Measurements from ENCODE around the gene LGMN. TPM values are rescaled to one million over a fixed set of nuclear protein-coding genes. Genes with fewer than 3 reads are reported as not detected.

Gene LGMN
- total RNA-seq, 2 experiments from 2014 or later: 22.1 to 27.7 TPM

DNA sequence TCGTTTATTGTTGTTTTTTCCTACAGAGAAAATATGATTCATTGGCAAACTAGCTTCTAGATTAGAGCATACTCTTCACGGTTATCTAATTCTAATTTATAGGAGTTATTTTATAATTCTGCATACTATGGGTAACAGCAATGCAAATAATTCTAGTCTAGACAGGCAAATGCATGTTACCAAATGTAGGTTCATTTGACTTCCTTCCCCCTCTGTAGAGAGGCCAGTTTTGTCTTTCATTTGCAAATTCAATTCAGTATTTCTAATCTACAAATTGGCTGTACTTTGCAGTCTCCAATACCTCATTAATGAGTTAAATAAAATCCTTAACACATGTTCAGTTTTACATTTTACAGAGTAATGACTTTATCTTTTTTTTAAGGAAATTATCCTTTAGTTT, 4.2 kb downstream of the LGMN start:
- BruUV-seq (replicated peaks): no TSS peak
- H3K27ac ChIP-seq (ENCODE audit: low read depth, low read length, poor library complexity, severe bottlenecking): no peak overlapping the region
- no peaks in the 10 kb centered on the region for H4K20me1 ChIP-seq (ENCODE audit: insufficient read depth, low read length)
- H3K79me2 ChIP-seq (ENCODE audit: insufficient read depth, low read depth, low read length): peaks cover 17% of the 10 kb centered on the region; the same call in 1 of the 2 replicates
- no peak for DNase-seq (ENCODE audit: low spot score)
- ChIA-PET CTCF (ENCODE audit: unreplicated experiment) (no interaction called here), POLR2A (interaction anchor here (0.6 kb wide), 1 partner anchor 1924 kb away, joined by 3 read pairs; no protein-coding TSS in a partner anchor)
- intact Hi-C loops (cut with micrococcal nuclease; ENCODE audit: unreplicated experiment): no loop called here
- H3K4me3 ChIP-seq (ENCODE audit: low read depth, low read length, poor library complexity, severe bottlenecking): no peak overlapping the region
- H3K4me1 ChIP-seq (ENCODE audit: insufficient read depth, low read length, poor library complexity, severe bottlenecking): peaks cover 16% of the 10 kb centered on the region
- H3K9me3 ChIP-seq (ENCODE audit: low read length): no peaks in the 10 kb centered on the region
- H3K9me2 ChIP-seq (ENCODE audit: insufficient read depth, low read length): no peaks in the 10 kb centered on the region
- H3K36me3 ChIP-seq (ENCODE audit: insufficient read depth, low read length): 0 out of 2 replicates have a peak, but pooled peaks cover 6% of the 10 kb centered on the region
- TF ChIP-seq, protein P1, sequence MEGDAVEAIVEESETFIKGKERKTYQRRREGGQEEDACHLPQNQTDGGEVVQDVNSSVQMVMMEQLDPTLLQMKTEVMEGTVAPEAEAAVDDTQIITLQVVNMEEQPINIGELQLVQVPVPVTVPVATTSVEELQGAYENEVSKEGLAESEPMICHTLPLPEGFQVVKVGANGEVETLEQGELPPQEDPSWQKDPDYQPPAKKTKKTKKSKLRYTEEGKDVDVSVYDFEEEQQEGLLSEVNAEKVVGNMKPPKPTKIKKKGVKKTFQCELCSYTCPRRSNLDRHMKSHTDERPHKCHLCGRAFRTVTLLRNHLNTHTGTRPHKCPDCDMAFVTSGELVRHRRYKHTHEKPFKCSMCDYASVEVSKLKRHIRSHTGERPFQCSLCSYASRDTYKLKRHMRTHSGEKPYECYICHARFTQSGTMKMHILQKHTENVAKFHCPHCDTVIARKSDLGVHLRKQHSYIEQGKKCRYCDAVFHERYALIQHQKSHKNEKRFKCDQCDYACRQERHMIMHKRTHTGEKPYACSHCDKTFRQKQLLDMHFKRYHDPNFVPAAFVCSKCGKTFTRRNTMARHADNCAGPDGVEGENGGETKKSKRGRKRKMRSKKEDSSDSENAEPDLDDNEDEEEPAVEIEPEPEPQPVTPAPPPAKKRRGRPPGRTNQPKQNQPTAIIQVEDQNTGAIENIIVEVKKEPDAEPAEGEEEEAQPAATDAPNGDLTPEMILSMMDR (conservative IDR thresholded peaks at IDR 0.05; ENCODE audit: low read length): no peak
- no peak overlapping the region for H2AFZ ChIP-seq (ENCODE audit: low read length)
- peak overlapping the region; percentile 34 for H3K4me2 ChIP-seq (ENCODE audit: low read length)

DNA sequence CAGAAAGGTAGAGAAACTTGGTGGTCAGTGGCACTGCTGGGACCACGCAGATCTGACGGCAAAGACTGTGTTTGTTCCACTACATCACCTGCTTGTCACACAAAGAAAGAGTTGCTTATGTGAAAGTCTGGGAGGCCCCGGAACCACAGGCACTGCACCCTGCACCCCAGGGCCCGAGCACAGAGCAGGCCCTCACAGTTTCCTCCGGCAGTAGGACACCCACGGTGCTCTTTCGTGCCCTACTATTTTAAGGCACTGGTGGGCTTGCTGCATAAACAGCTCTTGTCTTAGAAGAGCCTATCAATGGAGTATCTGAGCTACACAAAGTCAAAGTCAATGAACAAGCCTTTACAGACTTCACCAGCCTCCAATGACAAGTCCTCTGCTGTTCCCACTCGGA, 8.0 kb downstream of the LGMN start:
- Histone ChIP-seq H4K20me1 (ENCODE audit: insufficient read depth, low read length) (no peaks in the 10 kb centered on the region), H3K36me3 (ENCODE audit: insufficient read depth, low read length) (0 out of 2 replicates have a peak, but pooled peaks cover 6% of the 10 kb centered on the region), H3K9me2 (ENCODE audit: insufficient read depth, low read length) (no peaks in the 10 kb centered on the region), H3K27ac (ENCODE audit: low read depth, low read length, poor library complexity, severe bottlenecking) (no peak overlapping the region), H3K4me1 (ENCODE audit: insufficient read depth, low read length, poor library complexity, severe bottlenecking) (peaks cover 26% of the 10 kb centered on the region), H3K79me2 (ENCODE audit: insufficient read depth, low read depth, low read length) (peaks cover 5% of the 10 kb centered on the region; the same call in 1 of the 2 replicates), H3K4me3 (ENCODE audit: low read depth, low read length, poor library complexity, severe bottlenecking) (no peak overlapping the region), H3K9me3 (ENCODE audit: low read length) (no peaks in the 10 kb centered on the region), H3K4me2 (ENCODE audit: low read length) (no peak overlapping the region), H2AFZ (ENCODE audit: low read length) (no peak overlapping the region)
- intact Hi-C loops (cut with micrococcal nuclease; ENCODE audit: unreplicated experiment): no loop called here
- DNase-seq (ENCODE audit: low spot score): no peak
- no TSS peak for BruUV-seq (replicated peaks)
- ChIA-PET POLR2A (no interaction called here), CTCF (ENCODE audit: unreplicated experiment) (no interaction called here)
- TF ChIP-seq, protein P1 (conservative IDR thresholded peaks at IDR 0.05; ENCODE audit: low read length): no peak
- TF ChIP-seq EZH2phosphoT487 (IDR thresholded peaks at IDR 0.05; ENCODE audit: borderline replicate concordance, low read depth, low read length): no peak

GRCh38 chr14:92737619-92738188, 10.7 kb downstream of the LGMN start:
- TF ChIP-seq EZH2phosphoT487 (IDR thresholded peaks at IDR 0.05; ENCODE audit: borderline replicate concordance, low read depth, low read length): no peak
- TF ChIP-seq, protein P1 (conservative IDR thresholded peaks at IDR 0.05; ENCODE audit: low read length): no peak

More at GRCh38 chr14:92737619-92738188, 10.7 kb downstream of the LGMN start:
- H3K4me1 ChIP-seq (ENCODE audit: insufficient read depth, low read length, poor library complexity, severe bottlenecking): peaks cover 15% of the 10 kb centered on the region
- ChIA-PET CTCF (ENCODE audit: unreplicated experiment) (no interaction called here), POLR2A (no interaction called here)
- no peak for DNase-seq (ENCODE audit: low spot score)
- no peaks in the 10 kb centered on the region for H3K79me2 ChIP-seq (ENCODE audit: insufficient read depth, low read depth, low read length)
- no peaks in the 10 kb centered on the region for H3K9me2 ChIP-seq (ENCODE audit: insufficient read depth, low read length)
- H2AFZ ChIP-seq (ENCODE audit: low read length): no peak overlapping the region
- no peak overlapping the region for H3K27ac ChIP-seq (ENCODE audit: low read depth, low read length, poor library complexity, severe bottlenecking)
- no peaks in the 10 kb centered on the region for H3K9me3 ChIP-seq (ENCODE audit: low read length)
- peaks cover 9% of the 10 kb centered on the region for H3K36me3 ChIP-seq (ENCODE audit: insufficient read depth, low read length)
- peak overlapping the region; percentile 9; the same call in 1 of the 2 replicates for H3K4me2 ChIP-seq (ENCODE audit: low read length)
- intact Hi-C loops (cut with micrococcal nuclease; ENCODE audit: unreplicated experiment): no loop called here
- BruUV-seq (replicated peaks): no TSS peak
- H4K20me1 ChIP-seq (ENCODE audit: insufficient read depth, low read length): no peaks in the 10 kb centered on the region
- H3K4me3 ChIP-seq (ENCODE audit: low read depth, low read length, poor library complexity, severe bottlenecking): no peak overlapping the region
